Measurements from ENCODE around the gene HDAC7. TPM values are rescaled to one million over a fixed set of nuclear protein-coding genes. Genes with fewer than 3 reads are reported as not detected.
"Not testable (repeated sequence)": the region's sequence is repeated elsewhere in the genome, so short reads cannot be mapped to it uniquely, and the experiment has no call there.

The HDAC7 gene
- total RNA-seq, 1 experiment from 2014 or later = 31.5 TPM

DNA sequence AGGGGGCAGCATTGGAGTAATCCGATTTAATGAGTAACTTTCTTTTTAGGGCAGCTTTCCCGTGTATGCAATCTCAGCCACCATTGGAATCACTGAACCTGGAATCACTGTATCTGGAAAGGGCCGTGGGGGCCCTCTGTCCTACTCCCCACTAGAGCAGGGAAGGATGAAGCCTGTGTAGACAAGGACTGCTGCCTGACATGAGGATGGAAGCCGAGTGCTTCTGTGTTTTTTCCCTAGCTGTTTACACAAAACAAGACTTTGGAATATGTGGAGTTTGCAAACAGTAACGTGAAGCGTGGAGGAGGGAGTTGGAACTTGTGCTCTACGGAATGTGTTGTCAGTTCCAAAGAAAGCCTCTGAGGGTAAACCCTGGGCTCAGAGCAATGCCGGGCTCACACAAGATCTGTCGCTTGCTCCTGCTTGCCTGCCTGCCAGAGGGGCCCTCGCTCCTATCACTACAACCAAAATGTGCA is 32.4 kb upstream of the HDAC7 start:
- no peak for DNase-seq
- Histone ChIP-seq H3K9me3 (no peaks in the 10 kb centered on the region), H3K4me3 (no peak overlapping the region), H3K36me3 (peaks cover 15% of the 10 kb centered on the region), H3K27me3 (no peaks in the 10 kb centered on the region)

GRCh38 chr12:47851303-47851952 is 31.7 kb upstream of the HDAC7 start:
- Histone ChIP-seq H3K36me3 (peaks cover 15% of the 10 kb centered on the region), H3K27me3 (no peaks in the 10 kb centered on the region), H3K9me3 (no peaks in the 10 kb centered on the region), H3K4me3 (no peak overlapping the region)
- DNase-seq = no peak

DNA sequence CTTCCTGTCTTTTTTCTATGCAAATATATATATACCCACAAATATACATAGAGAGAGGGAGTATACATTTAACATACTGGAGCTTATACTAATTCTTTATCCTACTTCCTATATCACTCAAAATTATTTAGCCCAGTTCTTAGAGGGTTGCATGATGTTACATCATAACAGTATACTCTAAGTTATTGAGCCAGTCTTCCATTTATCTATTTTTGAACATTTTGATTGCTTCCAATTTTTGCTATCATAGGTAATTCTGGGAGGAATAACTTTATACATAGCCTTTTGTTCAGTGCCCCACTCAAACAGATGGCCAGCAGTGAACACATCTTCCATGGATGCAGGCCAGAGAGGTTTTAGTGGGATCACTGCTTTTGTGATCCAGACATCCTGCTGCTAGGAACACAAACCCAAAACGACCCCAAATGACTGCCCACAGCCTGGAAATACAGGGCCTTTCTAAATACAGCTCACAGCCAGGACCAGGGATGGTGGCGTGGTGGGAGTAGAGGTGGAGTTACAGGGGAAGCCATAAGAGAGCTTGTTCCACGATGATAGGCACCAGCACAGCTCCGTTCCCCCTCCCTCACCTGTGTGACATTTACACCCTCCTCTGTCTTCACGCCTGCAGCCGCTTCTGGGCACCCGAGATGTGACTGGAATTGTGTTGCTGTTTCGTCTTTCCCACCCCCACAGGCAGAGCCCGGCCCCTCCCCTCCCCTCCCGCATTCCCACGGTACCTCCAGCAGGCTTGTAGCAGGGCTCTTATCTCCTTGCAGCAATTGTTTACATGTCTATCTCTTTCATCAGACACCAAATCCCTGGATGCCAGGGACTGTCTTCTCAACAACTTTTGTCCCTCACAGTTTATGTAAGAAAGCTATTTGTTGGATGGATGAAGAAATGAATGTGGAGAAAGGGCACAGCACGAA is 30.7 kb upstream of the HDAC7 start:
- peaks cover 13% of the 10 kb centered on the region for H3K36me3 ChIP-seq
- no peak for DNase-seq
- no peaks in the 10 kb centered on the region for H3K27me3 ChIP-seq
- no peak overlapping the region for H3K4me3 ChIP-seq
- H3K9me3 ChIP-seq = no peaks in the 10 kb centered on the region

GRCh38 chr12:47849261-47849660 is 29.6 kb upstream of the HDAC7 start:
- peaks cover 5% of the 10 kb centered on the region for H3K36me3 ChIP-seq
- no peaks in the 10 kb centered on the region for H3K9me3 ChIP-seq
- H3K27me3 ChIP-seq = no peaks in the 10 kb centered on the region
- no peak for DNase-seq
- no peak overlapping the region for H3K4me3 ChIP-seq

GRCh38 chr12:47848853-47849252 is 29.1 kb upstream of the HDAC7 start:
- no peak for DNase-seq
- no peaks in the 10 kb centered on the region for H3K27me3 ChIP-seq
- no peak overlapping the region for H3K4me3 ChIP-seq
- H3K9me3 ChIP-seq = no peaks in the 10 kb centered on the region
- H3K36me3 ChIP-seq = peaks cover 2% of the 10 kb centered on the region; the same call in 1 of the 2 replicates

DNA sequence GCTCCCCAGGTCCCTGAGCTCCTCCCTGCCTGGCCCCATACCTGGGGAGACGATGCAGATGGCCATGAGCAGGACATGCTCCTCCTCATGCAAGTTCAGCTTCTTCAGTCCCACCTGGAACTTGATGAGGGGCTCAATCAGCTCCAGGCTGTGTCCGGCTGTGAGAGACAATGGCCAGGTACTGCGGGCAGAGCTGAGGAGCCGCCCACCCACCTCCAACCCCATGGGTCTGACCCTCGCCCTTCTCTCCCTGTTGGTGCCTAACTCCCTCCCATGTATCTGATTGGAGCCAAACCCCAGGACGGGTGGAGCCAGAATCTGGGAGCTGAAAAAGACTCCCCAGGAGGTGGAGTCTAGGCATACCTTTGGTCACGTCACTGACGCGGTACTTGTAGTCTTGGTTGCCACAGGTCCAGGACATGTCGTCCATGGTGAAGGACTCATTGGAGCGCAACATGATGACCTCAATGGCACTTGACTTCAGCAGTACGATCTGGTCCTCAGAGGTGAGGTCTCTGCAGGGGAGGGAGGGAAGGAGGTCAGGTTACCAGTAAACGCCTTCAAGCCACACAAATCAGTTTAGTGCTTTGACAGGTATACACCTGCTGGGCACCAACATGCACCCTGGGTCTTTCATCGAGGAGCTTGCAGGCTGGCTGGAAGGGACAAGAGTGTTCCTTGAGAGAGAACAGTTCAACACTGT is 26.7 kb upstream of the HDAC7 start:
- Histone ChIP-seq H3K4me3 (no peak overlapping the region), H3K27me3 (no peaks in the 10 kb centered on the region), H3K9me3 (no peaks in the 10 kb centered on the region), H3K36me3 (peaks cover 2% of the 10 kb centered on the region; the same call in 1 of the 2 replicates)
- no peak for DNase-seq

- H3K9me3 ChIP-seq = no peaks in the 10 kb centered on the region
- H3K27me3 ChIP-seq = no peaks in the 10 kb centered on the region
- H3K36me3 ChIP-seq = peaks cover 2% of the 10 kb centered on the region; the same call in 1 of the 2 replicates
- H3K4me3 ChIP-seq = no peak overlapping the region
- no peak for DNase-seq
Observed at GRCh38 chr12:47845081-47845480, 25.4 kb upstream of the HDAC7 start.

DNA sequence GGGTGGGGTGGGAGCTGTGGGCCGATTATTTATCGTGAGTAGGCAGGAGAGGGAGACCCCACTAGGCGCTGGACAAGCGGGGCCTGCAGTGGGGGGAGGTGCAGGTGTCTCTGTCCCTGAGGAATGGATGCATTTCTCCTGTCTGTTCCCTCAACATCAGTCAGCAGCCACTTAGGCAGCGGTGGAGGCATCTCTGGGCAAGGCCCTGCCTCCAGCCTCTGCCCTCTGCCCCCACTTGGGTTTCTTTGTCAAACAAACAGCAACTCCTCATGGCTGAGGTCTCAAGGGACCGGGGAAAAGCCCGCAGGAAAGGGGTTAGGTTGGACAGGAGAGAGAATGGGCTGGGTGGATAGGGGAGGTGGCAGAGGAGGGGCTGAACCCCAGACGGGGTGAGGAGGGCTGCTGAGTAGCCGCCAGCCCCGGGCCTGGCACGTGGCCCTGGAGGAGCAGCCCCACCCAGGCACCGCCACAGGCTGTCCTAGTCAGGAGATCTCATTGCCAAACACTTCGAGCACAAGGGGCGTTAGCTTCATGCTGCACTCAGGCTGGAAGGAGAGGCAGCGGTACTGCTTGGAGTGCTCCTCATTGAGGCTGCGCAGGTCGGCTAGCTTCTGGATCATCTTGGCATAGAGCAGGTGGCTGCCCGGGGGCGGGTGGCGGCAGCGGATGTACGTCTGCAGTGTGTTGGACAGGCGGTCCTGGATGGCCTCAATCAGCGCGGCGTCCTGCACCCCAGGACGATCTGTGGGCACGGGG is 24.7 kb upstream of the HDAC7 start:
- no peaks in the 10 kb centered on the region for H3K9me3 ChIP-seq
- no peaks in the 10 kb centered on the region for H3K27me3 ChIP-seq
- no peak overlapping the region for H3K4me3 ChIP-seq
- DNase-seq = no peak
- H3K36me3 ChIP-seq = peaks cover 2% of the 10 kb centered on the region; the same call in 1 of the 2 replicates

GRCh38 chr12:47843226-47843980 is 23.7 kb upstream of the HDAC7 start:
- no peaks in the 10 kb centered on the region for H3K27me3 ChIP-seq
- no peaks in the 10 kb centered on the region for H3K9me3 ChIP-seq
- no peak overlapping the region for H3K4me3 ChIP-seq
- DNase-seq = no peak
- H3K36me3 ChIP-seq = peaks cover 2% of the 10 kb centered on the region; the same call in 1 of the 2 replicates

DNA sequence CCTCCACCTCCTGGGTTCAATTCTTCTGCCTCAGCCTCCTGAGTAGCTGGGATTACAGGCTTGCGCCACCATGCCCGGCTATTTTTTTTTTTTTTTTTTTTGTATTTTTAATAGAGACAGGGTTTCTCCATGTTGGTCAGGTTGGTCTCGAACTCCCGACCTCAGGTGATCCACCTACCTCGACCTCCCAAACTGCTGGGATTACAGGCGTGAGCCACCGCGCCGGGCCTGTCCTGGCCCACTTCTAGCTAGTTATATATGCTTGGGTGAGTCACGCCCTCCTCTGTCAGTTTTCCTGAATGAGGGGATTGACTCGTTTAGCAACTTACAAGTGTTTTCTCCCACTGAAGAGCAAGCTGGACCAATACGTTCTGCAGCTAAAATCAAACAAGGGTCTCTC is 22.8 kb upstream of the HDAC7 start:
- not testable (repeated sequence) for H3K27me3 ChIP-seq, DNase-seq, H3K36me3 ChIP-seq, H3K9me3 ChIP-seq, H3K4me3 ChIP-seq

- Histone ChIP-seq H3K4me3 (no peak overlapping the region), H3K9me3 (no peaks in the 10 kb centered on the region), H3K27me3 (no peaks in the 10 kb centered on the region), H3K36me3 (peaks cover 2% of the 10 kb centered on the region; the same call in 1 of the 2 replicates)
- no peak for DNase-seq
Observed at GRCh38 chr12:47841910-47842309, 22.2 kb upstream of the HDAC7 start.

GRCh38 chr12:47841501-47841900 is 21.8 kb upstream of the HDAC7 start:
- H3K36me3 ChIP-seq = peaks cover 2% of the 10 kb centered on the region; the same call in 1 of the 2 replicates
- DNase-seq = no peak
- H3K27me3 ChIP-seq = no peaks in the 10 kb centered on the region
- H3K9me3 ChIP-seq = no peaks in the 10 kb centered on the region
- no peak overlapping the region for H3K4me3 ChIP-seq

- Histone ChIP-seq H3K9me3 (no peaks in the 10 kb centered on the region), H3K36me3 (no peaks in the 10 kb centered on the region; the same call in 1 of the 2 replicates), H3K4me3 (no peak overlapping the region), H3K27me3 (no peaks in the 10 kb centered on the region)
- DNase-seq = no peak
Observed at GRCh38 chr12:47840571-47840970, 20.9 kb upstream of the HDAC7 start.

DNA sequence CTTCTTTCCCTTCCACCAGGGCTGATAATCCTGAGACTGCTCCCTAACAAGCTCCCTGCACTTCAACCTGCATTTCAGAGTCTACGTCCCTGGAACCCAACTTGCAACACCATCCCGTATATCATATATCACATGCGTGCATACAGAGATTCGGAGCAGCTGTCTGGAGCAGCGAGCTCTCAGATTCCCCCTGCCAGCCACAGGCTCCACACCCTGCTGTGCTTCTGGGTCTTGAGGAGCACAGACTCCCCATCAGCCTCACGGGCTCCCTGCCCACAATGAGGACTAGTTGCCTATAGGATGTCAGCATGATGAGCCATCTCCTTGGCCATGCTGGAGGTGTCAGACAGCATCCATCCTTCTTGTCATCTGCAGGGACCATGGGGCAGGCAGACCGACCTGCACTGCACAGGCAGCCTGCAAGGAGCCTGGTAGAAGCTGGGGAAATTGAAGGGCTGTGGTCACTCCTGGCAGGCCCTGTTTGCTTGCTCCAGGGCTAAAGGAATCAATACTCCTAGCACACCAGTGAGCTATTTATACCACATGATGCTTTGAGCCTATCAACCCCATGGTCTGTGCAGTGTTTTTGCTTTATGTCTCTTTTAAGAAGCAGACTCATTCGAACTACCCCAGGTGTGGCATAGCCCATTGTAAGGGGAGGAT is 19.6 kb upstream of the HDAC7 start:
- no peak overlapping the region for H3K4me3 ChIP-seq
- no peaks in the 10 kb centered on the region for H3K9me3 ChIP-seq
- no peaks in the 10 kb centered on the region; the same call in 1 of the 2 replicates for H3K36me3 ChIP-seq
- no peaks in the 10 kb centered on the region for H3K27me3 ChIP-seq
- DNase-seq = no peak

GRCh38 chr12:47838286-47838931 is 18.7 kb upstream of the HDAC7 start:
- Histone ChIP-seq H3K27me3 (no peaks in the 10 kb centered on the region), H3K9me3 (no peaks in the 10 kb centered on the region), H3K36me3 (no peaks in the 10 kb centered on the region), H3K4me3 (no peak overlapping the region)
- DNase-seq = peak; percentile 34

Measured in MG63 (cell line).